Measurements from ENCODE around the gene FBXW7.

DNA sequence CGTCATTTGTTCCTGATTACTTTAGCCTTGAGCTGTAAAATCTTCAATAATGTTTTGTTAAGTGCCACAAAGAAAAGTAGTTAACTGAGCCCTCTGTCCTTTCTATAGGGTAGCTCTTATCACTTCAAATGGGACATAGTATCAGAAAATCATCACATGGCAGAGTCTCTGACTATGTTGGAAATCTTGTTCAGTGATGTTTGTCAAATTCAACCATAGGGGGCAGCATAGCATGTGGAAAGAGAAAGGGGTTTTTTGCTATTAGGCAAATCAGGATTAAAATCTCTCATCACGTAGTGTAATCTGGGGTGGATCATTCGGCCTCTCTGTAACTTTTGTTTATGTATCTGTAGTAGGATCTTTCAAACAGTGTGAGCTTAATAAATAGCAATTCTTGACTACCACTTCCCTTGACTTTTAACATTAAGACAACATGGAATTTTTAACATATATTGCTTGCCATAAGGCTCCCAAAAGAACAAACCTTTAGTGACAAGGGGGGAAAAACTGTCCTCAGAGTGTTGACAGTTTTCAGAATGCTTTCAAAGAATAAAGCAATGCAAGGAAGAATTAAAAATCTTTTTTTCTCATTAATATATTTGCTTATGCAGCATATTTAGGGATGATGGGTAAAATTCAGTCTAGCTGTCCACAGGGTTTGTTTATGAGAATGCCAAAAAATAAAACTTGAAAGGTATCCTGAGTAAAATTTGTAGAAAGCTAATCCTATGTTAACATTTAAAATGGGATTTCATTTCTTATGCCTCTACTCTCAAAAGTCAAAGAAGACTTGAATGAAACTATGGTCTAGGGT is 127.2 kb downstream of the FBXW7 start:
- TF ChIP-seq, protein P1, sequence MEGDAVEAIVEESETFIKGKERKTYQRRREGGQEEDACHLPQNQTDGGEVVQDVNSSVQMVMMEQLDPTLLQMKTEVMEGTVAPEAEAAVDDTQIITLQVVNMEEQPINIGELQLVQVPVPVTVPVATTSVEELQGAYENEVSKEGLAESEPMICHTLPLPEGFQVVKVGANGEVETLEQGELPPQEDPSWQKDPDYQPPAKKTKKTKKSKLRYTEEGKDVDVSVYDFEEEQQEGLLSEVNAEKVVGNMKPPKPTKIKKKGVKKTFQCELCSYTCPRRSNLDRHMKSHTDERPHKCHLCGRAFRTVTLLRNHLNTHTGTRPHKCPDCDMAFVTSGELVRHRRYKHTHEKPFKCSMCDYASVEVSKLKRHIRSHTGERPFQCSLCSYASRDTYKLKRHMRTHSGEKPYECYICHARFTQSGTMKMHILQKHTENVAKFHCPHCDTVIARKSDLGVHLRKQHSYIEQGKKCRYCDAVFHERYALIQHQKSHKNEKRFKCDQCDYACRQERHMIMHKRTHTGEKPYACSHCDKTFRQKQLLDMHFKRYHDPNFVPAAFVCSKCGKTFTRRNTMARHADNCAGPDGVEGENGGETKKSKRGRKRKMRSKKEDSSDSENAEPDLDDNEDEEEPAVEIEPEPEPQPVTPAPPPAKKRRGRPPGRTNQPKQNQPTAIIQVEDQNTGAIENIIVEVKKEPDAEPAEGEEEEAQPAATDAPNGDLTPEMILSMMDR (IDR thresholded peaks at IDR 0.05) = peak in 2 of 3 donors; percentile 27 to 54
- TF ChIP-seq POLR2A (IDR thresholded peaks at IDR 0.05) (no peak), POLR2AphosphoS5 (IDR thresholded peaks at IDR 0.05) (no peak)

Data from breast epithelium (tissue), 3 donors.